Natural killer cell treated with Interleukin-12 subunit alpha and Interleukin-12 subunit beta and Interleukin-15 and Interleukin-18, amount 100 ng/mL, for 72 hours (primary cell): ENCODE results near the gene CACNA2D3. TPM values are rescaled to one million over a fixed set of nuclear protein-coding genes. Genes with fewer than 3 reads are reported as not detected.

Experiments used
- ATAC-seq, 2 donors: fragments of 150-1000 bp; cut with Tn5 transposase in 1 of 2; sonication (Bioruptor Pico), chemical (Tn5 transposase) in 1 of 2; 2 replicates each; pipeline ENCODE4 v1.10.0; 2021
- DNase-seq: peaks from one replicate; pipeline ENCODE4 v3.0.0; 2022; ENCODE audit warnings: low spot score
- H3K27ac Mint-ChIP-seq, 2 donors: 1 replicate in 1 of 2; 2 replicates in 1 of 2; pipeline ENCODE4 v1.8.0; 2022; ENCODE audit warnings: mixed read lengths in 2 of 2, mild to moderate bottlenecking in 1 of 2, moderate library complexity in 1 of 2
- H3K27me3 Mint-ChIP-seq, 2 donors: 1 replicate in 1 of 2; 2 replicates in 1 of 2; pipeline ENCODE4 v1.8.0; 2022; ENCODE audit warnings: mixed read lengths in 2 of 2
- H3K36me3 Mint-ChIP-seq: one replicate; pipeline ENCODE4 v1.8.0; 2022; ENCODE audit warnings: mixed read lengths
- H3K4me1 Mint-ChIP-seq, 2 donors: 1 replicate in 1 of 2; 2 replicates in 1 of 2; pipeline ENCODE4 v1.8.0; 2022; ENCODE audit warnings: low read depth in 2 of 2, mixed read lengths in 2 of 2, mild to moderate bottlenecking in 1 of 2
- H3K4me3 Mint-ChIP-seq: one replicate; pipeline ENCODE4 v1.8.0; 2022; ENCODE audit warnings: mixed read lengths
- H3K9me3 Mint-ChIP-seq: 2 replicates; pipeline ENCODE4 v1.8.0; 2022; ENCODE audit warnings: mixed read lengths
- total RNA-seq, 2 donors: library from RNA; stranded (reverse); gene quantifications; one replicate each; pipeline ENCODE4 v1.2.3, GENCODE V29; 2022

CACNA2D3 gene
- total RNA-seq, 2 donors from 2014 or later: not detected

DNA sequence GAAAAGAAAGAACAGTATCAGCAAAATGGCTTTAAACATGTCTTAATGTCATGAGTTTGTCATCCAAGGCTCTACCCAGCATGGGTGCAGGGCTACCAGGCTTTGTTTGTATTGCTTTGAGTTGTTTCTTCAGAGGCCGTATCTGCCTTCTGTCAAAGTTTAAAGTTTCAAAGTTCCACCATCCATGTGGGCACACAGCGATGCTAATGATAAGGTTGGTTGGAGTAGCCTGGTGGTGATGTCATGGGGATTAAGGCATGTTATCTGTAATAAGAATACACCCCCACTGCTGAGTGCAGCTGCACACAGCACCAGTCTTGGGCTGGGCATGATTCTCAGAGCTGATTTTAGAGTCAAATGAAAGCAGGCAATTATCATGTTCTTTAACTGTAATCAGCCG is 877.5 kb downstream of the CACNA2D3 start:
- no peak for ATAC-seq
- no peaks in the 10 kb centered on the region for H3K27me3 Mint-ChIP-seq
- H3K36me3 Mint-ChIP-seq: no peaks in the 10 kb centered on the region
- H3K4me3 Mint-ChIP-seq: no peak overlapping the region
- no peak overlapping the region for H3K27ac Mint-ChIP-seq
- DNase-seq: no peak
- no peaks in the 10 kb centered on the region for H3K4me1 Mint-ChIP-seq
- H3K9me3 Mint-ChIP-seq: peaks cover 7% of the 10 kb centered on the region

GRCh38 chr3:55000546-55000945 is 878.2 kb downstream of the CACNA2D3 start:
- H3K9me3 Mint-ChIP-seq: peaks cover 7% of the 10 kb centered on the region
- DNase-seq (no peak), ATAC-seq (no peak)
- H3K27ac Mint-ChIP-seq: no peak overlapping the region
- H3K4me1 Mint-ChIP-seq: no peaks in the 10 kb centered on the region
- H3K4me3 Mint-ChIP-seq: no peak overlapping the region
- H3K27me3 Mint-ChIP-seq: no peaks in the 10 kb centered on the region
- H3K36me3 Mint-ChIP-seq: no peaks in the 10 kb centered on the region

GRCh38 chr3:55000953-55001352 is 878.6 kb downstream of the CACNA2D3 start:
- no peaks in the 10 kb centered on the region for H3K27me3 Mint-ChIP-seq
- no peak overlapping the region for H3K27ac Mint-ChIP-seq
- no peaks in the 10 kb centered on the region for H3K36me3 Mint-ChIP-seq
- H3K4me1 Mint-ChIP-seq: no peaks in the 10 kb centered on the region
- ATAC-seq: no peak
- no peak for DNase-seq
- H3K4me3 Mint-ChIP-seq: no peak overlapping the region
- peaks cover 7% of the 10 kb centered on the region for H3K9me3 Mint-ChIP-seq

GRCh38 chr3:55002416-55002930 is 880.1 kb downstream of the CACNA2D3 start:
- Mint-ChIP-seq H3K27ac (no peak overlapping the region), H3K4me3 (no peak overlapping the region), H3K9me3 (peaks cover 11% of the 10 kb centered on the region), H3K4me1 (no peaks in the 10 kb centered on the region), H3K36me3 (no peaks in the 10 kb centered on the region), H3K27me3 (peaks cover 0 to 4% of the 10 kb centered on the region in 2 donors)
- ATAC-seq (no peak), DNase-seq (no peak)

DNA sequence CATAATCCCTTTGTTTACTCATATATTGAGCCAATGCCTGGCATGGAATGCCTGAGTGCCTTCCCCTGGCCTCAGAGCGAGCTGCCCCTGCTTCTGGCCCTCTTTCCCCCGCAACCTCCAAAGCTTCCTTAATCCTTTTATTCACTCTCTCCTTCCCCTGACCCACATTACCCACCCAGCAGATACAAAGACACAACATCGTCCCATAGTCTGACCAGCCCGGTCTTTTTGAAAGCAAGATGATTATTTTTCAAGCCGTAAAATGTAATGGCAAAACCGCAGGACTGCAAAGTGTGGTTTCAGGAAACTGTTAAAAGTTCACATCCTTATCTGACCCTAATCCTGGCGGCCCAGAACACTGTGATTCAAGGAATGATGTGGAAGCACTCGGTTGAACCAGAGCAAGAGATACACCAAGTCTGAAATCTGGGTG is 883.9 kb downstream of the CACNA2D3 start:
- Mint-ChIP-seq H3K27me3 (peaks cover 0 to 4% of the 10 kb centered on the region in 2 donors), H3K4me3 (no peak overlapping the region), H3K36me3 (no peaks in the 10 kb centered on the region), H3K27ac (no peak overlapping the region), H3K4me1 (no peaks in the 10 kb centered on the region), H3K9me3 (peaks cover 8% of the 10 kb centered on the region)
- DNase-seq (no peak), ATAC-seq (no peak)

- Mint-ChIP-seq H3K36me3 (no peaks in the 10 kb centered on the region), H3K27ac (no peak overlapping the region), H3K4me3 (no peak overlapping the region), H3K9me3 (peaks cover 12% of the 10 kb centered on the region), H3K4me1 (no peaks in the 10 kb centered on the region), H3K27me3 (peaks cover 0 to 4% of the 10 kb centered on the region in 2 donors)
- DNase-seq (no peak), ATAC-seq (no peak)
Measured at GRCh38 chr3:55007971-55008370, 885.6 kb downstream of the CACNA2D3 start.

DNA sequence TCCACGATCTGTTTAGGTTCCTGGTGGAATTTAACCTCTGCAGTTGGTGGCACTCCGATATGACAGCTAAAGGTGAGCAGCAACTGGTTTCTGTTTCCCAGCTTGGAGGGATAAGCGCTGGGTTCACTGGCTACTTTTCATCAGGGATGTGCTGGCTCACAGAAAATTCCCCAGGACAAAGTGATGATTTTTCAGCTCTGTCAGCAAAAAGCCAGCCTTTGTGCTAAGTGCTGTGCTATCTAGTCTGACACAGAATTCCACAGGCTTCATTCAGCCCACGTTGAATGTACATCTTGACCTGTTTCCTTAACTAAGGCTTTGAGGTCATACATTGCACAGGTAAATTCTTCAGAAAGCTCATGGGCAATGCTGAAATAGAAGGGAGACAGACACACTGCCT is 887.0 kb downstream of the CACNA2D3 start:
- no peak overlapping the region for H3K27ac Mint-ChIP-seq
- H3K27me3 Mint-ChIP-seq: peaks cover 0 to 4% of the 10 kb centered on the region in 2 donors
- no peak for ATAC-seq
- DNase-seq: no peak
- H3K36me3 Mint-ChIP-seq: no peaks in the 10 kb centered on the region
- no peaks in the 10 kb centered on the region for H3K4me1 Mint-ChIP-seq
- H3K4me3 Mint-ChIP-seq: no peak overlapping the region
- peaks cover 13% of the 10 kb centered on the region for H3K9me3 Mint-ChIP-seq

- DNase-seq (no peak), ATAC-seq (no peak)
- H3K9me3 Mint-ChIP-seq: peaks cover 6% of the 10 kb centered on the region
- H3K27me3 Mint-ChIP-seq: no peaks in the 10 kb centered on the region
- H3K27ac Mint-ChIP-seq: no peak overlapping the region
- no peak overlapping the region for H3K4me3 Mint-ChIP-seq
- H3K36me3 Mint-ChIP-seq: no peaks in the 10 kb centered on the region
- H3K4me1 Mint-ChIP-seq: no peaks in the 10 kb centered on the region
Measured at GRCh38 chr3:55012091-55012490, 889.7 kb downstream of the CACNA2D3 start.

DNA sequence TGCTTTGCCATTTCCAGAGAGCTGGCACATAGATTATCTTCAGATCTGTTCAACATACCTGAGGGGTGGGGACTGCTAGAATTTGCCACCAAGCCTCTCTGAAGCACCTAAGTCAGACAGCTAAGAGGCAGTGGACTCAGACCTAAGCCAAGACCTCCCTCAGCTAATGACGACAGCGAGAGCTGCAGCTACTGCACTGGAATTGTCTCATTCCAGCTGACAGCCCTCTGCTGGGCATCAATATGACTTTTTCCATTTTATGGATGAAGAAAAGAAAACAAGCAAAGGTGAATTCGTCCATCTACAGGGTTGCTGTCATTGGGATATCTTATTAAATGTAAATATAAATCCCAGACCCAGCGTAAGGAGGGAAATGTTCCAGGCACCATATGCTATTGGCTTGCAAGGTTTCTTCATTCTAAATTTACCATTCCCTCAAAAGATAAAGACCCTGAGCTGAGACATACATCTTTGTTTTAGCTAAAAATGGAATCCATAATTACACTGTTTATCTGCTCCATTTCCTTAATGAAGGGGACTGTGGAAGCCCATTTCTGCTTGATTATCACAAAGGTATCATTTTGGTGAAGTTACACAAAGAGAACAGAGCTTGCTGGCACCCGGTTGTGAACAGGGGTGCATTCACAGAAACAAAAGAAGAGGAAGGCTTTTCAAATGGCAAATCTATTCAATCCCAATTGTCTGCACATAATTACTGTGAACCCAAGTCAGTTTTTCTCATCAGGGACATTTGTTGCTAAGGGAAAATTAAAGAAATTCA is 891.0 kb downstream of the CACNA2D3 start:
- Mint-ChIP-seq H3K27ac (no peak overlapping the region), H3K36me3 (no peaks in the 10 kb centered on the region), H3K4me3 (no peak overlapping the region), H3K4me1 (no peaks in the 10 kb centered on the region), H3K9me3 (peaks cover 6% of the 10 kb centered on the region), H3K27me3 (no peaks in the 10 kb centered on the region)
- no peak for ATAC-seq
- no peak for DNase-seq

DNA sequence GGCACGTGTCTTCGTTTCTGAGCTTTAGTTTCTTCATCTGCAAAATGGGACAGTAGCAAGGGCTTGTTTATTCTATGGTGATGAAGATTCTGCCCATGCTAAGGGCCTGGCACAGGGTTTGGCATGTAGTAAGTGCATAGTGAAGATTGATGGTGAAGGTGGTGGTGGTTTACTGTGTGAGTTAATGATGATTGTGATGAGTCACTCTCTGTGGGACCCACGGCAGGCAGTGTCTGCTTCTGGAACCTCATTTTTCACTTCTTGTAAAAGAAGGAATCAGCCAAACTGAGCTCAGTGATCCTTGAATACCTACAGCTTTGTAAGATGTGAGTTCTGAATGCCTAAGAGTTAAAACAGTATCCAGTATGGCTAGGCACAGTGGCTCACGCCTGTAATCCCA is 891.7 kb downstream of the CACNA2D3 start:
- H3K36me3 Mint-ChIP-seq: no peaks in the 10 kb centered on the region
- no peaks in the 10 kb centered on the region for H3K4me1 Mint-ChIP-seq
- H3K4me3 Mint-ChIP-seq: no peak overlapping the region
- H3K27ac Mint-ChIP-seq: no peak overlapping the region
- DNase-seq: no peak
- ATAC-seq: no peak
- H3K27me3 Mint-ChIP-seq: no peaks in the 10 kb centered on the region
- peaks cover 6% of the 10 kb centered on the region for H3K9me3 Mint-ChIP-seq

GRCh38 chr3:55014906-55015305 is 892.6 kb downstream of the CACNA2D3 start:
- no peaks in the 10 kb centered on the region for H3K36me3 Mint-ChIP-seq

GRCh38 chr3:55017876-55018275 is 895.5 kb downstream of the CACNA2D3 start:
- Mint-ChIP-seq H3K4me3 (no peak overlapping the region), H3K36me3 (no peaks in the 10 kb centered on the region), H3K4me1 (no peaks in the 10 kb centered on the region), H3K27ac (no peak overlapping the region), H3K9me3 (peaks cover 6% of the 10 kb centered on the region), H3K27me3 (no peaks in the 10 kb centered on the region)
- ATAC-seq: no peak
- DNase-seq: no peak

More at GRCh38 chr3:55014906-55015305, 892.6 kb downstream of the CACNA2D3 start:
- H3K9me3 Mint-ChIP-seq: peaks cover 6% of the 10 kb centered on the region
- no peak for ATAC-seq
- DNase-seq: no peak
- no peak overlapping the region for H3K4me3 Mint-ChIP-seq
- H3K27ac Mint-ChIP-seq: no peak overlapping the region
- H3K27me3 Mint-ChIP-seq: no peaks in the 10 kb centered on the region
- no peaks in the 10 kb centered on the region for H3K4me1 Mint-ChIP-seq

DNA sequence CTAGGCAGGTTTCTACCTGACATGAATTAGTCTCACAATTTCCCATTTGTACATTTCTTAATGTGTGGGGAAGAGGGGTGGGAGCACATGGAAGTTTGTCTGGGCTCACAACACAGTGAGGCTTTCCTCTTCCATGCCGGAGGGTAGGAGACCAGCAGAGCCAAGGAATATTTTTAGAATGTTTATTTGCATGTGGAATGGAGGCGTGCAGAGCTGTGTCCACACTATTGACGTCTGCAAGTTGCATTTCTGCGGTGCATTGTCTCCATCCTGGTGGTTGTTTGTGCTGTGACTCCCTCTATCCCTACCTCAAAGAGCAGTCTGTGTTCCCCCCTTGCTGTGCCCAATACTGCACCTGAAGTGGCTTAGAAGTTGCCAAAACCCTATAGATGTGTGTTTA is 908.6 kb downstream of the CACNA2D3 start:
- no peak for DNase-seq
- no peaks in the 10 kb centered on the region for H3K36me3 Mint-ChIP-seq
- H3K9me3 Mint-ChIP-seq: peaks cover 6% of the 10 kb centered on the region
- ATAC-seq: no peak
- no peak overlapping the region for H3K27ac Mint-ChIP-seq
- no peaks in the 10 kb centered on the region for H3K27me3 Mint-ChIP-seq
- no peak overlapping the region for H3K4me3 Mint-ChIP-seq
- H3K4me1 Mint-ChIP-seq: no peaks in the 10 kb centered on the region

GRCh38 chr3:55036883-55037577 is 914.7 kb downstream of the CACNA2D3 start:
- H3K36me3 Mint-ChIP-seq: no peaks in the 10 kb centered on the region
- H3K27me3 Mint-ChIP-seq: no peaks in the 10 kb centered on the region
- peaks cover 2% of the 10 kb centered on the region for H3K9me3 Mint-ChIP-seq
- DNase-seq (no peak), ATAC-seq (no peak)
- H3K27ac Mint-ChIP-seq: no peak overlapping the region
- no peaks in the 10 kb centered on the region for H3K4me1 Mint-ChIP-seq
- no peak overlapping the region for H3K4me3 Mint-ChIP-seq
